ENCODE results near the gene RPS21.

Gene RPS21

GRCh38 chr20:62393335-62393665 lies 6.4 kb downstream of the RPS21 start:
- H3K27me3 ChIP-seq (ENCODE audit: control insufficient read depth, insufficient read depth, low read length) = no peaks in the 10 kb centered on the region
- H3K4me3 ChIP-seq (ENCODE audit: low read depth, low read length) = no peak overlapping the region
- H3K4me1 ChIP-seq = peaks cover 9% of the 10 kb centered on the region
- no peaks in the 10 kb centered on the region for H3K36me3 ChIP-seq (ENCODE audit: control insufficient read depth, insufficient read depth, low read length)
- H3K4me2 ChIP-seq (ENCODE audit: low read length) = no peak overlapping the region
- no peak overlapping the region for H2AFZ ChIP-seq
- no peak overlapping the region for H3K9ac ChIP-seq
- TF ChIP-seq, protein P1, sequence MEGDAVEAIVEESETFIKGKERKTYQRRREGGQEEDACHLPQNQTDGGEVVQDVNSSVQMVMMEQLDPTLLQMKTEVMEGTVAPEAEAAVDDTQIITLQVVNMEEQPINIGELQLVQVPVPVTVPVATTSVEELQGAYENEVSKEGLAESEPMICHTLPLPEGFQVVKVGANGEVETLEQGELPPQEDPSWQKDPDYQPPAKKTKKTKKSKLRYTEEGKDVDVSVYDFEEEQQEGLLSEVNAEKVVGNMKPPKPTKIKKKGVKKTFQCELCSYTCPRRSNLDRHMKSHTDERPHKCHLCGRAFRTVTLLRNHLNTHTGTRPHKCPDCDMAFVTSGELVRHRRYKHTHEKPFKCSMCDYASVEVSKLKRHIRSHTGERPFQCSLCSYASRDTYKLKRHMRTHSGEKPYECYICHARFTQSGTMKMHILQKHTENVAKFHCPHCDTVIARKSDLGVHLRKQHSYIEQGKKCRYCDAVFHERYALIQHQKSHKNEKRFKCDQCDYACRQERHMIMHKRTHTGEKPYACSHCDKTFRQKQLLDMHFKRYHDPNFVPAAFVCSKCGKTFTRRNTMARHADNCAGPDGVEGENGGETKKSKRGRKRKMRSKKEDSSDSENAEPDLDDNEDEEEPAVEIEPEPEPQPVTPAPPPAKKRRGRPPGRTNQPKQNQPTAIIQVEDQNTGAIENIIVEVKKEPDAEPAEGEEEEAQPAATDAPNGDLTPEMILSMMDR (IDR thresholded peaks at IDR 0.05) = no peak
- H3K79me2 ChIP-seq = peaks cover 5% of the 10 kb centered on the region
- H3K27ac ChIP-seq = no peak overlapping the region
- H3K9me3 ChIP-seq (ENCODE audit: control insufficient read depth, low read length) = no peaks in the 10 kb centered on the region

DNA sequence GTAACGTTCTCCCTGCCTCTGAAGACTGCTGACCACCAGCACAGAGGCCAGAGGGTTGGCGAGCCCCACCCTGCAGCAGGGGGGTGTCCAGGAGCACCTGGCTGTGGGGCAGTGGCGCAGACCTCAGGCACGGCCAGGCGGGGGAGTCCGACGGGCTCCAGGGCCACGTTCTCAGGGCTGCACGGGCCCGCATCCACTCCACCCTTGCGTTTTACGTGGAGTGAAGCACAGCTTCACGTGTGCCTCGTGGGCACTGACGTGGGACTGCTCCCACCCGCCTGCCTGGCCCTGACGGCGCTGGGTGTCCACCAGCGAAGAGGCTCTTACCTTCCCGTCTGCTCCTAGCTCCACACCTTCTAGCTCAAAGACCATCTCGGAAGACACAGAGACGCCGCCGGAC lies 6.9 kb downstream of the RPS21 start:
- no peaks in the 10 kb centered on the region for H3K9me3 ChIP-seq (ENCODE audit: control insufficient read depth, low read length)

GRCh38 chr20:62394248-62395245 lies 7.6 kb downstream of the RPS21 start:
- Histone ChIP-seq H2AFZ (no peak overlapping the region), H3K79me2 (peaks cover 5% of the 10 kb centered on the region), H3K27me3 (ENCODE audit: control insufficient read depth, insufficient read depth, low read length) (no peaks in the 10 kb centered on the region), H3K4me2 (ENCODE audit: low read length) (no peak overlapping the region), H3K27ac (no peak overlapping the region), H3K9me3 (ENCODE audit: control insufficient read depth, low read length) (no peaks in the 10 kb centered on the region), H3K9ac (no peak overlapping the region), H3K4me3 (ENCODE audit: low read depth, low read length) (no peak overlapping the region), H3K36me3 (ENCODE audit: control insufficient read depth, insufficient read depth, low read length) (no peaks in the 10 kb centered on the region), H3K4me1 (peaks cover 9% of the 10 kb centered on the region)
- TF ChIP-seq, protein P1 (IDR thresholded peaks at IDR 0.05) = no peak

More for the DNA sequence above, 6.9 kb downstream of the RPS21 start:
- Histone ChIP-seq H3K79me2 (peaks cover 5% of the 10 kb centered on the region), H3K27ac (no peak overlapping the region), H3K4me3 (ENCODE audit: low read depth, low read length) (no peak overlapping the region), H3K36me3 (ENCODE audit: control insufficient read depth, insufficient read depth, low read length) (no peaks in the 10 kb centered on the region), H2AFZ (no peak overlapping the region), H3K27me3 (ENCODE audit: control insufficient read depth, insufficient read depth, low read length) (no peaks in the 10 kb centered on the region), H3K4me1 (peaks cover 9% of the 10 kb centered on the region), H3K4me2 (ENCODE audit: low read length) (no peak overlapping the region), H3K9ac (no peak overlapping the region)
- TF ChIP-seq, protein P1 (IDR thresholded peaks at IDR 0.05) = no peak

DNA sequence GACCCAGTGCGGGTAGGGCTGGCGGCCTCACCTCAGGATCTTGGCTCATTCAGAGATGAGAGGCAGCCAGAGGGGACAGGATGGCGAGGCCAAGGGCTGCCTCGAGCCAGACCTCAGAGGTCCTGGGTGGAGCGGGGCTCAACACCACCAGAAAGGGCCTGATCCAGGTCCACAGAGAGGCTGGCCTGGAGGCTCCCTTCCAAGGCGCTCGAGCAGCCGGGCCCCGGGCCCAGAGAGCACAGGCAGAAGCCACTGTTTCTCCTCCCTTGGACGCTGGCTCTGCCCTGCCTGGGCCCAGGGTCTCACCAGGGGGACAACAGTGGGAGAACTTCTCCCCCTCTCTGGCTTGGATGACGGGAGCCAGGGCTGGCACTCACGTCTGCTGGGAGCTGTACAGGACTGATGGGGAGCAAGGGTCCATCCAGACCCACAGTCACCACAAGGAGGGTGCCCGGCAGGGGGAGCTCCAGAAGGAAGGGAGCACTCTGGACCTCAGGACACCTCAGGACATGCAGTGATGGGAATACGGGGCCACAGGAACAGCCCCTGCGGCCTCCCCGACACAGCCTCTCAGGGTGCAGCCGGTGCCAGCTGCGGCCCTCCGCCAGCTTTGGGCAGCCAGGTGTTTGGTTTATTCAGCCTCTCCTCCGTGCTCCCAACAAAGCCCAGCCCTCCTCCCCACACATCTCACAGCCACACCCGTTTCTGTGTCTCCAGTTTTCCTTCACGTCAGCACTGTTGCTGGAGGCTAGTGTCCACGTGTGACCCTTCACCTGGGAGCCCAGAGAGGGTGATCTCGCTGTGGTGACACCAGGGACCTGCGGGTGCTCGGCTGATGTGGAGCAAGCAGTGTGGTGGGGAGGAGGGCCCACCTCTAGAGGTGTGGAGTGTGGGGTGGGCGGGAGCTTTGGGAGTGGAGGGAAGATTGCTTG lies 8.7 kb downstream of the RPS21 start:
- Histone ChIP-seq H3K27ac (no peak overlapping the region), H3K4me2 (ENCODE audit: low read length) (no peak overlapping the region), H3K36me3 (ENCODE audit: control insufficient read depth, insufficient read depth, low read length) (no peaks in the 10 kb centered on the region), H2AFZ (no peak overlapping the region), H3K4me3 (ENCODE audit: low read depth, low read length) (no peak overlapping the region), H3K9ac (no peak overlapping the region), H3K27me3 (ENCODE audit: control insufficient read depth, insufficient read depth, low read length) (no peaks in the 10 kb centered on the region), H3K79me2 (peaks cover 5% of the 10 kb centered on the region), H3K4me1 (peaks cover 6% of the 10 kb centered on the region), H3K9me3 (ENCODE audit: control insufficient read depth, low read length) (no peaks in the 10 kb centered on the region)
- TF ChIP-seq, protein P1 (IDR thresholded peaks at IDR 0.05) = no peak

Measured in parathyroid adenoma (tissue), 2 donors.